CD4-positive, alpha-beta T cell treated with Interleukin-2 at 100 ng/mL for 4 hours (primary cell): ENCODE data around the gene OSBPL10.

ENCODE experiments used
- DNase-seq: peaks from one replicate; pipeline ENCODE4 v3.0.0-alpha.2; 2020; ENCODE audit warnings: low spot score

The OSBPL10 gene

GRCh38 chr3:31613654-31614053 lies 367.4 kb downstream of the OSBPL10 start:
- DNase-seq = no peak

GRCh38 chr3:31613177-31613576 lies 367.9 kb downstream of the OSBPL10 start:
- DNase-seq = no peak
